NCI-H1092 treated with DMSO at 0.1 percent for 48 hours (cell line): Measurements from ENCODE around the gene PLCB1.

Experiments
- DNase-seq: peaks from one replicate; lab custom pipeline; 2025; lab: John Stamatoyannopoulos, UW

The PLCB1 gene

DNA sequence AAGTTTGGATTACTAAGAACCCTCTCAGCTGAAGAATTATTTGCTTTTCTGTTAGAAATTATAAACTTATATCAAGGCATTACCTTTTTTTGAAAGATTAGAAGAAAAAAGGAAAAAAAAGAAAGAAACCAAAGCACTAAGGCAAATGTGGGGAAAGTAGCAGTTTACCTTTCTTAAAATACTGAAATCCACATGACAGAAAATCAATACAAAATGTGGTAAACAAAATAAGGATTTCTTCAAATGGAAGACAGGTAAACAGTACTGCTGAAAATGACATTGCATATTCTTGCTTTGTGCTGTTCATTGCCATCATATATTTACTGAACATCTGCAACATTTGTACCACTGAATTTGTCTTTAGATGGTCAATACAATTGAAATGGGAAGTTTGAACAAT lies 525.6 kb downstream of the PLCB1 start:
- no peak for DNase-seq

DNA sequence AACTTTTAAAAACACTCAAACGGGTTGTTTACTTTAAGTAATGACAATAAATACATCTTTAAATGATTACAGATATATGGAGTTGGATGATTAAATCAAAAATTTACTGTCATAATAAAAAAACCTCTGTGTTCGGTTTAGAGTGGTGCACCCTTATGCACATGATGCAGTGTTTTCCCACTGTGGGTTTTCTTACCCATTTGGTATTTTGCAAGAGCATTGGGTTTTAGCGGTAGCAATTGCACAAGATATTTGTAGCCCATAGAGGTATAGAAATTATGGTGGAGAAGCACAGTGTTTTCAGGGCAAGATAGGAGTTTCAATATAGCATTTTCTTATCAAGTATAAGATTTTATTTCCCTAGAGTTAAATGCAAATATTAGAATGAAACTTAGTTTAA lies 526.0 kb downstream of the PLCB1 start:
- no peak for DNase-seq

DNA sequence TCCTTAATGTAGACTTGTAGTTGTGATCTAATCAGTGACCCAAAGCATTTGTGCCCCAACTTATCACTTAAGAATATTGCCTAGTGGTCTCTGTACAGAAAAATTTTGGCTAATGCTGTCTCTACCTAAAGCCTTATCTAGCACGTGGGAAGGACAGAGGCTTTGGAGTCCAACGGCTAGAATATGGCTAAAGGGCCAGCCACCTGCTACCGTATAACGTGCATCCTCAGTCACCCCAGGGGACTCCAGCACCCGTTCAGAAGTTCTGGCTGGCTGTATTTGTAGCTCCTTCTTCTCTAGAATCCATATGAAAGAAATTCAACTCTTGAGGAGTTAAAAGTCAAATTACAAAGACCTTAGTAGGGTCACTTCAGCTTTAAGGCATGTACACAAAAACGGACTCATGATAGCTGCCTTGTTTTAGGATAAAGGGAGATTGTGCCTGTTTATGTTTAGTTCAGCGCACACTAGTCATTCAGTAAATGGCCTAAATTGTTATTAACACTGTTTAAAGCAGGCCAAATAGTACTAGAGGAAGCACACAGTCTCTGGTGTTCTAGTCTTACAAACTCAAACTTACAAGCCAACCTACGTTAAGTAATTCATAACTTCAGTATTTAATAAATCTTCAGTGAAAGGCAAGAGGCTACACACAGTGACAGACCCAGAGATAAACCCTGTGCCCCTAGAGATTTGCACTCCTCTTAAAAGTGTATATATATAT lies 529.3 kb downstream of the PLCB1 start:
- peak; percentile 38 for DNase-seq

DNA sequence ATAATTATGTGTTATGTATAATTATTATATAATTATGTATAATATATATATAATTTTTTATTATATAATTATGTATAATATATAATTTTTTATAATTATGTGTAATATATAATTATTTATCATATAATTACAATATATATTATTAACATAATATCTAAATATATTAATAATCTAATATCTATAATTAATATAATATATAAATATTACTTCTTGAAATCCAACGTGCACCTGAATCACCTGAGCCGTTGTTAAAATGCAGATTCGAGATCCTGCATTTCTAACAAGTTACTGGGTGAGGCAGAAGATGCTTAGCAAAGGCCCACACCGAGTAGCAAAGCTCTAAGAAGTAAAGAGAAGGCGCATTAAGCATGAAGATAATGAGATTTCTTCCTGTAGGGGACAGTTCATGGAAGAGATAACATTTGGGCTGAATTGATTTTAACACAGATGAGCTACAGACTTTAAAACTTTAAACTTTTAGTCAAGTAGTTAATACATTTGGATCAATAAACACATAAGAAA lies 530.4 kb downstream of the PLCB1 start:
- peak; percentile 15 for DNase-seq

DNA sequence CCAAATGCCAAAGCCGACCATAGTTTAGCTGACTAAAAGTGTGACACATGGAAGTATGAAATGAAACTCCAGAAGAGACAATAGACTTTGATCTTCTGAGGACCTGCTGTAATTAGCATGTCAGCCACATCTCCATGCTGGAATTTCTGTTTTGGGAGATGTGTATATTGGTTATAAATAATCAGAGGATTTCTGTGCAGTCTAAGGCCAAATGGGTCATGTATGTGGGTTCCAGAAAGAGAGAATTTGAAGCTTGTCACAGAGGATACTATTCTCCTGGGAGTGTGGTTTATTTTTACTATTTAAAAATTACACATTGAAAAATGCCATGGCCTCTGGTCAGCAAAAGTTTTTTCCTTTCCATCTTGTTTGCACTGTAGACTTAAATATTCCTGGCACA lies 531.4 kb downstream of the PLCB1 start:
- DNase-seq = no peak

DNA sequence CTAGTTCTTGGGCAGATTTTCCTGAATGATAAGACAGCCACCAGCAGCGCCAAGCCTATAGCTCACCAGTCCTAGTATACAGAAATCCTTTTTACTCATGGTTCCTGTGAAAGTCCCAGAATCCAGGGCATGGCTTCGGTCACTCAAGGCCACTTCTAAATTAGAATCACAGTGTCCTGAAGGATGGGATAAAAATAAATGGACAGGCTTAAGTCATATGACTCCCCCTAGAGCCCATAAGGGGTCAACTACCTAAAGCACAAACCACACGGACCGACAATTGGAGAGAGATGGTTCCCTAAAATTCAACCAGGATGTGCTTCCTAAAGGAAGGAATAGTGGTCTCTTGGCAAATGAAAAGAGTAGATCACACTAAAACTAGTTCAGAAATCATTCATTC lies 532.7 kb downstream of the PLCB1 start:
- DNase-seq = no peak

DNA sequence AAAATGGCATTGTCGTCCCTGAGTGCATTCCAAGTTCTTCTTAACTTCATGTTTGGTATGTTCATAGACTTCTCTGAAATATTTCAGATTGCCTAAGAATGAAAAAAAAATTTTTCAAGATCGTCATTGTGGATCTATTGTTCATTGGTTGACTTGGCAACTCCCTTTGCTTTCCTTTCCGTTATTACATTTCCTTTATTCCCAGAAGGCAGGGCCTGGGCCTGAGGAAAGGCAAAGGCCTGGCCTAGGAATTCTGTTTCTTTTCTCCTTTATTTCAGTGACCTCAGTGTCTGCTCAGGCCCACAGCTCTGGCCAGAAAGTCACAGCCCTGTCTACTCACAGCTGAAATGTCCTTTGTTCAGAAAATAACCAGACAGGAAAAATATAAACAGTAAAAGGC lies 535.2 kb downstream of the PLCB1 start:
- no peak for DNase-seq

DNA sequence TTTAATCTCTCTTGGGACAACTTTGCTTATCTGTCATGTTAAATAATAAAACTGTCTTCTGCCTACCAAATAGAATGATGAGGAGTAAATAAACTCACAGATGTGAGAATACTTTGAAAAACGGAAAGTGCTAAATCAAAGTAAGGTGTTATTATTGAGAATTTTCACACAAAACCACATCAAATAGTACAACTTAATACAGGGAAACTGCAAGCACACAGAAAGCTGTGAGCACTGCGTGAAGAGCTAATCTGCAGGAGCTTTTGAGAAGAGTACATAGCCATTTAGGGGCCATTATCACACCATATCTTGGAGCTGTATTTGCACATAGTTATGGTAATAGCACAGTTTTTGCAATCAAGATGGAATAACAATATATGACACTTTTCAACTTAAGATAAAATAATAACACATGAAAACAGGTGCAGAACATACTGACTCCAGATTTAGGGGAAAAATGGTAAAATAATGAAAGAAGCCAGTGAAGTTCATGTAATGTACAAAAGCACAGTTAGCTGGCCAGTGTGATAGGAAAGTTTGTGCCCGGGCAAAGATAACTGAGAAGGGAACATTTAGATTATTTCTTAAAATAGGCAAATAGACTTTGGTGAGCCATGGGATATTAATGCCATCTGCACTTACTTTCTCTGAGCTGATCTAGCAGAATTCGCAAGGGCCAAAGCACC lies 538.3 kb downstream of the PLCB1 start:
- DNase-seq = no peak

DNA sequence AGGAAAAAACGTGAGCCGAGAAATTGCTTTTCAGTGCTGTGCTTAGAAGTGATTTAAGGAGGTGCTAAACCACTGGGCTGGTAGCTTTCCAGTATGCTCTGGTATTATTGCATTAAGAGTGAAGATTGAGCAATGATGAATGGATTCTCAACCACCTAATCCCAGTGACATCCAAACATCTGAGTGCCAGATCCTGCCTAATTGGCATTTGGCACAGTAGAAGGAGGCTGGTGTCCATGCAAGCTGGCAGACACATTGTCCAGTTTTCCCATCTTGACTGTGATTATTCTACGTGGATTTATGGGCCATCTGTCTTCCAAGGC lies 538.8 kb downstream of the PLCB1 start:
- peak; percentile 2 for DNase-seq

DNA sequence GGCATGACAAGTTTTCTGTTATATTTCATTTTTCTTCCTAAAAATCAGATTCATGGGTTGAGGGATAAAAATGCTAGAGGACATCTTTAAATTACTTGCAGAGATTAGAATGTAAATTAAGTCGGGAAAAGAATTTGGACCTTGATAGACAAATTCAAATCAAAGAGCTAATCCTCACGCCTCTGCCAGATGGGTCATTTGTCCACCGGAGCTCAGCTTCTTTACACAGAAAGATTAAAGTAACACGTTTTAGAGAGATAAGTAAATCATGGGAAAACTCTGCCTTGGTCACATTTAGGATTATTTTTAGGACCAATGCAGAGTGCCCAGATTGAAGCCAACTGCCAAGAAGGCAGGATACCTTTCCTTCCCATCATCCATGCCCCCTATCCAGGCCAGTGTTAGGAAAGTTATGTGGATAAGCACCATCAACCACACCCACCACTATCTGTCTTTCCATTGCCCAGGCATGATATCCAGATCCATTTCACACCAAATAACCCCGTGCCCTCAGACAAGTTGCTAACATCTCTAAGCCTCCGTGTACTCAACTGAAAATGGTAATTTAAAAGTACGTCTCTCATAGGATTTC lies 539.4 kb downstream of the PLCB1 start:
- DNase-seq = no peak

DNA sequence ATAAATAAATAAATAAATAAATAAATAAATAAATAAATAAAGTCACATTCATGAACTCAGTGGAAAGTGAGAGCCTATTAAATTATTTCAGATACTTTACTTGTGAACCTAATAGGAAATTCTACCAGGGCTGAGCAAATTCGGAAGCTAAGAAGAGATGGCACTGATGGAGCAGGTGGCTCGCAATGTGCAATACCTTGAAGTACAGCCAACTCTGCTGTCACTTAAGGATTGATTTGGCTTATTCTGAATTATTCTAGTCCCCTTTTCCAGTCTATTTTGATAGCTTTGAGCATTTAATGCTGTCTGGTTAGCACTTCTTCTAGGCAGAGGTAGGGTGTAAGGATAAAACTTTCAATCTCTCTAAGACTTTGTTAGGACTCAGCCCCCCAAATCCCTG lies 541.0 kb downstream of the PLCB1 start:
- DNase-seq = no peak

DNA sequence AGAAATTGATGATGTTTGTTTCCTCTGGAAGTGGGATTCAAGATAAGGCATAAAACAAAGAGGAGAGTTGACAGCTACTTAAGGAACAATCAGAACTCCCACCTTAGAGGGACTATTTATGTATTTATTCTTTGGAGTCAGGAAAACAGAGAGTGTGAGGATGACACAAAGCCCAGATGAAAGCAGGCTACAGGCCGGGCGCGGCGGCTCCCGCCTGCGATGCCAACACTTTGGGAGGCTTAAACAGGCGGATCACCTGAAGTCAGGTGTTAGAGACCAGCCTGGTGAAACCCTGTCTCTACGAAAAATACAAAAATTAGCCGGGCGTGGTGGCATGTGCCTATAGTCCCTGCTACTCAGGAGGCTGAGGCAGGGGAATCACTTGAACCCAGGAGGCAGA lies 543.8 kb downstream of the PLCB1 start:
- no peak for DNase-seq

DNA sequence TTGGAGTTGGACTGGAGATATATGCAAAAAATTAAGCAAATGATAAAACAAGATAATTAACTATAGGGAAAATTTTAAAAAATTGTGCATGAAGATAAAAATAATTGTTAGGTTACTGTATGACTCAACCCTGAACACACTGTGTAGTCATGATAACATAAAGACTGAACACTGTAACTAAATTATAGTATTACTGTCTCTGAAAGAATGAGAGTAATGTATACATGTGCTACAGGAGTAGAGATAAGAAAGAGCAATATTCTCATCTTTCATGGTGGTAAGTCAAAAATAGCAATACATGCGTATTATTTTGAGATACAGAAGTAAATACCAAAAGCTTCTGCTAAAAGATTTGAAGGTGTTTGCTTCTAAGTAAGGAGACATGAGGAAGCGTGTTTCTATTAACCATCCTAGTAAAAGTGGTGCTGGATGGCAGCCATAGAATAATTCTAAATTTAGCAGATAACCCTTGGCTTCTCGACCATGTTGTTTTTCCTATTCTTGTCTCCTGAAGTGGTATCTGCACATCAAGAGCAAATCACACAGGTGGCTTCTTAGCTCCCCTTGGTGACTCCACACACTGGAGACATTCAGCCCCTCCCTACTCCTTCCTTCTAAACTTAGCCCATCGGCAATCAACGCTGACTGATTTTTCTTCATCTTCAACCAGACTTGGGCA lies 546.2 kb downstream of the PLCB1 start:
- no peak for DNase-seq

DNA sequence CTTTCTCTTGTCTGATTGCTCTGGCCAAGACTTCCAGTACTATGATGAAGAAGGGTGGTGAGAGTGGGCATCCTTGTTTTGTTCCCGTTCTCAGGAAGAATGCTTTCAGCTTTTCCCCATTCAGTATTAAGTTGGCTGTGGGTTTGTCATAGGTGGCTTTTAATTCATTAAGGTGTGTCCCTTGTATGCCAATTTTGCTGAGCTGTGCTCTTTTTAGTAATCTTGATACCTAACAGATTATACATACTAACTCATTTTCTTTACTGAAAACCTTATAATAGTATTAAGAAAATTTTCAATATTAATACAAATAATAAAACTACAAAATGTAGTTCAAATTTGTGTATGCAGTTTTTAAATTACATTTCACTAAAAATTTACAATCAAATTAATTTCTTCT lies 557.3 kb downstream of the PLCB1 start:
- no peak for DNase-seq

DNA sequence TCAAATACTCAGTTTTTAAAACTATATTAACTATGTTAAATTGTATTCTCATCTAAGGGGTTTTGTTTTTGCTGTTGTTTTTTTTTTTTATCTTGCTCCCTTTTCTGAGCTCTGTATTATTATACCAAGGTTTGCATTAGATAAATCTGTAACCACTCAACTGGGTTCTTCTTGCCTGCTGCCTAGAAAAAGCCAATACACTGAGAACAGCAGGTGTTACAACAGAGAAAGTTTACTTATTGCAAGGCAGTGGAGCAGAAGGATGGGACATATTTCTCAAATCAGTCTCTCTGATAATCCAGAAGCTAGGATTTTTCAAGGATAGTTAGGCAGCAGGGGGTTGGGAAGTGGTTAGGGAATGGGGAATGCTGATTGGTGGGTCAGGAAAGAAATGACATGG lies 558.0 kb downstream of the PLCB1 start:
- DNase-seq = no peak

DNA sequence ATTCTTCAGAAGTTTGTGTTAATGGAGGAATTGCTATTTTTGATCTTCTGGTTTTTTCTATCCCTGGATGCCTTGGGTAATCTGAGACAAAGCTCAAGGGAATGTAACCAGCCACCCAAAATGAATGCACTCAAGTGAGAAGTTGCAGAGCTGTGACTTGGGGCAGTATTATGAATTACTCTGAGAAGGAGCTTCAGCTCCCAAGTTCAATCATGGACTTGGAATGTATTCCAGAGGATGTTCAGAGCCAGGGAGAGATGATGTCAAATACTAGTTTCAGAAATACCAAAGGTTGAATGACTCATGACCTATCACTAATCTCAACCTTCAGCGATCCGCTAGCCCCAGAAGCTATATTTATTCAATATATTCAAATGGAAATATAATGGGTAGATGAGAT lies 561.6 kb downstream of the PLCB1 start:
- DNase-seq = no peak

DNA sequence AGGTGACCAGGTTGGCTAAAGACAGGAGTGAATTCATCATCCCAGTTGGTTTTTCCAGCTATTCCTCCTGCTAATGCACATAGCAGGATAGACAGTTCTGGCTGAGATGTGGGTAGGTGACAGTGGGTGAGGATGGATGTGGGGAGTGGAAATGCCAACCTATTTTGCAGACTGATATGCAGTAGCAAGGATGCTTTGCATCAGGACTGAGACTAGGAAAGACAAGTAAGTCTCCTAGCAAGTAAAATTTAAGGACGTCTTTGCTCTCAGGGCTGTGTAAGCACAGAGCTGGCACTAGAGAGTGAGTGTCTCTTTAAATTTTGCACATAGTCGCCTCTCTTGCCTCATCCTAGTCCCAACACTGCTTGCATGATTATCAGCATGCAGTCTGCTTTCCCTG lies 568.7 kb downstream of the PLCB1 start:
- no peak for DNase-seq

DNA sequence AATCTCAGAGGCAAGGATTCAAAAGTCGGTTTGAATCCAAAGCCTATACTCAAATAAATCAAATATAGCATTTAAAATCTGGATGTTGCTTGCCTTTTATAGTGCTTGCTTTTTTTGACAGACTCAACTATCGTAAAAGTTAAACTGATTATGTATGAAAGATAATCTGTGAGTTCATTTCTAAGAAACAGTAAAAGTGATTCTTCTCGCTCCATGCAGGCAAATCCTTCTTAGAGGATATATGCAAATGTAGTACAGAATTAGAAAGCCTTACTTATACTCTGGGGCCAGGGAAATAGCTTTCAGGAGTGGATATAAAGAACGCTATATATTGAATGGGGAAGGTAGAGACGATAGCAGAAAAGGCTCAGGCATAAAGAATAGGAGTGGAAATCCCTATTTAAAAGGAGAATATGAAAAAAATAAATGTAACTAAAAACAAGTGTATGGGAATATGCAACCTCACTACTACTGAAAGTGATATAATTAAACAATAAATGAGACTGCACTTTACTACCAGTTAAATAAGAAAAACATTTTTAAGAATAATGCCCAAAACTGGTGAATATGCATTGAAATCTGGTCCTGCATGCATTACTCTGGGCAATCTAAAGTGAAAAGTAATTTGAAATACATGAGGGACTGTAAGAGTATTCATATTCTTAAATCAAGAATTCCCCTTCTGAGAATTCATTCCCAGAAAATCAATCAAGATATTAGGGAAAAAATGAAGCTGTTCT lies 575.1 kb downstream of the PLCB1 start:
- DNase-seq = no peak

DNA sequence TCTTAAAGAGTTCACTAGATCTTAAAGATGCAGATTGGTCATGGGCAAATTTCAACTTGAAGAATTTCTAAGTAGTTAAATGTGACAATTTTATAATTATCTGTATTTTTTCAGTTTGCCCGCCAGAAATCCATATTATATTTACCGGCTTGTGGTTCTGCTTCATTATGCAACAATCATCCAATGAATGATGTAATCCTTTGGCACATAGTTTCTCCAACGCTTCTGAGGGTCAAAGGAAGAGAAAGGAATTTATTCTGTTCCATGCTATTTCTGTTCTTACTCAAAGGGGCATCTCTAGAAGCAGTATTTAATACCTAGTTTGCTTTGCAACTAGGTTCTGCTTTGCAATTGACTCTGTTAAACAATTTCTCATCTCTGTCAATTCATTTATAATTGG lies 577.6 kb downstream of the PLCB1 start:
- DNase-seq = no peak

DNA sequence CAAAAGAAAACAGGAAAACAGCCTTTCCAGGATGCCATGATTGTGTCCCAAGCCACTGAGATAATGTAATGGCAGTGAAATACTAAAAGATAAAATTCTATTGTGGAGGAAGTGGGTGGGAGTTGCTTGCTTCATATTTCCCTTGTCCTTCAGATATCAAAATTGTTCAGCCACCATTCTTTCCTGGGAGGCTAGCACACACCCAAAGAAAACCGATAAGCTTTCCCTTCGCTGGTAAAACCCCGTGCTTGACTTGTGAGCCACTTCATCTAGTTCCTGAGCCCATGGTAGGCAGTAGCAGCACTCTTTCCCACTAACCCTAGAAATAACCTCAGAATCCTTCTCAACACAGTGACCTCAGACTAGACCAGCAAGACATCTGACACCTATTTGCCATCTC lies 579.4 kb downstream of the PLCB1 start:
- no peak for DNase-seq

DNA sequence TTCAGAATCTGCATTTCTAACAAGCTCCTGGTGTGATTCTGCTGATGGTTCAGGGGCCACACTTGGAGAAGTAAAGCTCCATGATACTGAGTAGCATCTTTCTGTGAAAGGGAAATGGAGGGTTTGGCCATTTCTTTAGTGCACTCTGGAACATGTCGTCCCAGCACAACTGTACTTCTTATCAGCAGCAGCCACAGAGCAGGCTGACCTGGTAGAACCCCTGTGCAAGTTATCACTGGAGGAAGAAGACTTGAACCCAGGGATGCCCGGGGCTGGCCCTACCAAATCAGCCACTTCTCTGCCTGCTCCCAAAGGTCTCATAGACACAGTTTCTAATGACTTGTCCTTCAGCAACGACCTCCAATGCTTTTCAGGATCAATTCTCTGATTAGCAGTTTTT lies 582.1 kb downstream of the PLCB1 start:
- DNase-seq = no peak

DNA sequence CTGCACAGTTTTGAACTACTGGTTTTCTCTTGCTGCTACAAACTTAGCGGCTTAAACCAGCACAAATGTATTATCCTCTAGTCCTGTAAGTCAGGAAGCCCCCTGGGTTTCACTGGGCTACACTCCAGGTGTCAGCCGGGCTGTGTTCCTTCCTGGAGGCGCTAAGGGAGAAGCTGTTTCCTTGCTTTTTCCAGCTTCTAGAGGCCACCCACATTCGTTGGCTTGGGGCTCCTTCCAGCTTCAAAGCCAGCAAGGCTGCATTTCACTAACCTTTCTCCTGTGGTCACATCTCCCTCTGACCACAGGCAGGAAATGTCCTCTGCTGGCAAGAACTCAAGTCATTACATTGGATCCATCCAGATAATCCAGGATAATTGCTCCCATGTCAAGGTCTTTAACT lies 586.2 kb downstream of the PLCB1 start:
- DNase-seq = no peak
